ENCODE measurements around the gene CSNK1G3. TPM values are rescaled to one million over a fixed set of nuclear protein-coding genes. Genes with fewer than 3 reads are reported as not detected.
"Not testable (repeated sequence)": the region's sequence is repeated elsewhere in the genome, so short reads cannot be mapped to it uniquely, and the experiment has no call there.

CSNK1G3 gene
- total RNA-seq (10 to 100 TPM; 87.2 to 92.3 TPM), total RNA-seq (43.4 to 139 (median 87.7) reads per million in 172 experiments)
- 15.4 TPM for polyA plus RNA-seq (2013, experiment 1 of 2)
- polyA plus RNA-seq (2013, experiment 2 of 2) = 18.0 TPM

DNA sequence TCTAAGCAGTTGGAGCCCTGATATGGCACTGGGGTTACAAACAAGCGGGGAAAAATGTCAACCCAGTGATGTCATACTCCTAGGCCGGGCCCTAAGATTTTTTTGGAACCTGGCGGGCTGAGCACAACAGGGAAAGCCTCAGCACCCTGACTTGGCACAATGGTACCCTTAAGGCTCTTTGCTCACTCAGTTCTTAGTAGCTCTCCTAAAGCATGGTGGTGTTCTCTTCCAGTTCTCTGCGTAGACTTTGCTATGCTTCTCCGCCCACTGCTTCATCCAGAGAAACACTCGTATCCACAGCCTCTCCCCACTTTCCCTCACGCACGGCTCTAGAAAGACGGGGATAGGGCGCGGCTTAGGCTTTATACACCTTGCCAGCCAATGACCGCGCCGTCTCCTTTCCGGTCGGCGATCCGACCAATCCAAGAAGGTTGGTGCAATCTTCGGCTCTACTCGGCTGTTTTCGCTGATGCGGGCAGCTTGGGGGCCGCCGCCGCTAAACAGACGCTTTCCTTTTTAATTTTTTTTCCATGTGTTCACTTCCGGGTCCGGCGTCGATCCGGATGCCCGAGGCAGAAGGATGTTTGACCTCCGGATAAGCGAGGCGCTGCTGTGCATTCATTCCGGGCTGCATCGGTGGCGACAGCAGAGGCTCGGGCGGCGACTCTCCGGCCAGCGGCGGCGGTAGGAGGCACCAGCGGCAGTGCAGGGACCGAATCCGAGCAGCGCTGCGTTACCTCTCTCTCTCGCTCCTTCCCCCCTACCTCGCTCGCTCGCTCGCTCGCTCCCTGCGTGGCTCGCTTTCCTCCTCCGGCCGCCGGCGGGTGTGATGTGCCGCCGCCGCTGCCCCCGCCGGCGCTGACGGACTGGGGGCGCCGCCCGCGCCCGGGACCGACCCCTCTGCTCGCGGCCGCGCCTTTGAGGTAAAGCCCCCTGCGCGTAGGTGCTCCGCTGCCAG, at the start of gene CSNK1G3:
CSNK1G3 (plus strand) TSS at position 530 of the 958 bp plus-strand sequence. CDS start 33,487 bp downstream, outside the sequence.
- peaks cover 10% of the 10 kb centered on the region for H3K4me1 ChIP-seq (ENCODE audit: insufficient read depth, low read length)
- Mint-ChIP-seq H3K4me3 (peak within 1 kb of the TSS; percentile 96), H3K27ac (peak within 1 kb of the TSS; percentile 95), H3K4me1 (ENCODE audit: low read depth) (peaks cover 45% of the 10 kb centered on the region), H3K36me3 (ENCODE audit: low read depth) (peaks cover 6% of the 10 kb centered on the region), H3K27me3 (no peaks in the 10 kb centered on the region), H3K9me3 (no peaks in the 10 kb centered on the region)
- DNase-seq (peak; percentile 77 to 97 (median 85)), ATAC-seq (ENCODE audit: poor library complexity) (peak; percentile 85)
- no peaks in the 10 kb centered on the region for H3K9me3 ChIP-seq (ENCODE audit: control insufficient read depth in 1 of 2, insufficient read depth in 1 of 2, low read length in 2 of 2)
- intact Hi-C loops (cut with DNase I, micrococcal nuclease) = loop anchor here (1.0 to 5.0 kb wide), 3 partner anchors 37 to 740 kb away; no protein-coding TSS in a partner anchor
- POLR2A ChIA-PET = interaction anchor here (0.6 to 6.4 kb wide), 11 partner anchors 9 to 737 kb away, joined by 3 to 181 read pairs (median 3); partner anchors contain the start of genes CEP120 and SNX2
- H3K27me3 ChIP-seq (ENCODE audit: control insufficient read depth in 1 of 2, insufficient read depth in 2 of 2, low read length in 2 of 2) = no peaks in the 10 kb centered on the region
- peak within 1 kb of the TSS; percentile 63 to 66 for H3K27ac ChIP-seq (ENCODE audit: low read depth in 1 of 2, low read length in 2 of 2)
- TF ChIP-seq, protein P1, sequence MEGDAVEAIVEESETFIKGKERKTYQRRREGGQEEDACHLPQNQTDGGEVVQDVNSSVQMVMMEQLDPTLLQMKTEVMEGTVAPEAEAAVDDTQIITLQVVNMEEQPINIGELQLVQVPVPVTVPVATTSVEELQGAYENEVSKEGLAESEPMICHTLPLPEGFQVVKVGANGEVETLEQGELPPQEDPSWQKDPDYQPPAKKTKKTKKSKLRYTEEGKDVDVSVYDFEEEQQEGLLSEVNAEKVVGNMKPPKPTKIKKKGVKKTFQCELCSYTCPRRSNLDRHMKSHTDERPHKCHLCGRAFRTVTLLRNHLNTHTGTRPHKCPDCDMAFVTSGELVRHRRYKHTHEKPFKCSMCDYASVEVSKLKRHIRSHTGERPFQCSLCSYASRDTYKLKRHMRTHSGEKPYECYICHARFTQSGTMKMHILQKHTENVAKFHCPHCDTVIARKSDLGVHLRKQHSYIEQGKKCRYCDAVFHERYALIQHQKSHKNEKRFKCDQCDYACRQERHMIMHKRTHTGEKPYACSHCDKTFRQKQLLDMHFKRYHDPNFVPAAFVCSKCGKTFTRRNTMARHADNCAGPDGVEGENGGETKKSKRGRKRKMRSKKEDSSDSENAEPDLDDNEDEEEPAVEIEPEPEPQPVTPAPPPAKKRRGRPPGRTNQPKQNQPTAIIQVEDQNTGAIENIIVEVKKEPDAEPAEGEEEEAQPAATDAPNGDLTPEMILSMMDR (IDR thresholded peaks at IDR 0.05) = no peak
- H3K36me3 ChIP-seq (ENCODE audit: insufficient read depth, low read length) = no peaks in the 10 kb centered on the region
- H3K4me3 ChIP-seq (ENCODE audit: low read length) = peak within 1 kb of the TSS; percentile 83
- CTCF ChIA-PET = interaction anchor here (3.5 kb wide), 1 partner anchor 89 kb away, joined by 29 read pairs; the partner anchor contains the start of gene CEP120

DNA sequence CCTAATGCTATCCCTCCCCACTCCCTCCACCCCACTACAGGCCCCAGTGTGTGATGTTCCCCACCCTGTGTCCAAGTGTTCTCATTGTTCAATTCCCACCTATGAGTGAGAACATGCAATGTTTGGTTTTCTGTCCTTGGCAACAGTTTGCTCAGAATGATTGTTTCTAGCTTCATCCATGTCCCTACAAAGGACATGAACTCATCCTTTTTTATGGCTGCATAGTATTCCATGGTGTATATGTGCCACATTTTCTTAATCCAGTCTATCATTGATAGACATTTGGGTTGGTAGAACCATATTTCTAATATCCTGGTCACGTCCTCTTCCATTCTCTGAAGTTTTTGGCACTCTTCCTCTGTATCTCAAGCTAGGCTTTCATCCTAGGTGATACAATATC, 45.1 kb upstream of the CSNK1G3 start:
- H3K27me3 ChIP-seq (ENCODE audit: control insufficient read depth in 1 of 2, insufficient read depth in 2 of 2, low read length in 2 of 2); DNase-seq; H3K9me3 Mint-ChIP-seq; H3K4me3 Mint-ChIP-seq; H3K36me3 ChIP-seq (ENCODE audit: insufficient read depth, low read length); intact Hi-C loops (cut with DNase I, micrococcal nuclease); H3K4me3 ChIP-seq (ENCODE audit: low read length); H3K4me1 ChIP-seq (ENCODE audit: insufficient read depth, low read length); ATAC-seq (ENCODE audit: poor library complexity); H3K4me1 Mint-ChIP-seq (ENCODE audit: low read depth); H3K27ac ChIP-seq (ENCODE audit: low read depth in 1 of 2, low read length in 2 of 2); H3K36me3 Mint-ChIP-seq (ENCODE audit: low read depth); H3K27ac Mint-ChIP-seq; H3K9me3 ChIP-seq (ENCODE audit: control insufficient read depth in 1 of 2, insufficient read depth in 1 of 2, low read length in 2 of 2): not testable (repeated sequence)
- H3K27me3 Mint-ChIP-seq = peaks cover 27% of the 10 kb centered on the region
- ChIA-PET CTCF (interaction anchor here (1.2 kb wide), 1 partner anchor 44 kb away, joined by 3 read pairs; the partner anchor contains the start of gene CEP120), POLR2A (interaction anchor here (0.9 kb wide), 1 partner anchor 22 kb away, joined by 4 read pairs; no protein-coding TSS in a partner anchor)

DNA sequence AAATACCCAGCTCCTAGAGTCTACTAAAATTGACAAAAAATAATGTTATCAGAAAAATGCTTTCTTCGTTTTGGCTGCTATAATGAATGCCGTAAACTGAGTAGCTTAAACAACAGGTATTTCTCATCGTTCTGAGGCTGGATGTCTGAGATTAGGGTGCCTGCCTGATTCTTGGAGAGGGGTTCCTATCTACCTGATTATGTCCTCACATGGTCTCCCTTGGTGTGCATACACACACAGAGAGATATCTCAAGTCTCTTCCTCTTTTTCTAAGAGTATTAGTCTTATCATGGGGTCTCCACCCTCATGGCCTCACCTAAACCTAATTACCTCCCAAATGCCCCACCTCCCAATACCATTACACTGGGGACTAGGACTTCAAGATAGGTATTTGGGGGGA, 40.6 kb upstream of the CSNK1G3 start:
- TF ChIP-seq, protein P1 (IDR thresholded peaks at IDR 0.05) = no peak
- ATAC-seq (ENCODE audit: poor library complexity) (no peak), DNase-seq (no peak)
- Mint-ChIP-seq H3K4me3 (no peak overlapping the region), H3K36me3 (ENCODE audit: low read depth) (no peaks in the 10 kb centered on the region), H3K4me1 (ENCODE audit: low read depth) (no peaks in the 10 kb centered on the region), H3K9me3 (no peaks in the 10 kb centered on the region), H3K27me3 (peaks cover 37% of the 10 kb centered on the region), H3K27ac (no peak overlapping the region)
- H3K4me3 ChIP-seq (ENCODE audit: low read length) = no peak overlapping the region
- H3K36me3 ChIP-seq (ENCODE audit: insufficient read depth, low read length) = no peaks in the 10 kb centered on the region
- ChIA-PET CTCF (no interaction called here), POLR2A (no interaction called here)
- no peaks in the 10 kb centered on the region for H3K9me3 ChIP-seq (ENCODE audit: control insufficient read depth in 1 of 2, insufficient read depth in 1 of 2, low read length in 2 of 2)
- H3K4me1 ChIP-seq (ENCODE audit: insufficient read depth, low read length) = no peaks in the 10 kb centered on the region
- no peak overlapping the region for H3K27ac ChIP-seq (ENCODE audit: low read depth in 1 of 2, low read length in 2 of 2)
- intact Hi-C loops (cut with DNase I, micrococcal nuclease) = no loop called here
- H3K27me3 ChIP-seq (ENCODE audit: control insufficient read depth in 1 of 2, insufficient read depth in 2 of 2, low read length in 2 of 2) = no peaks in the 10 kb centered on the region

All from CD4-positive, alpha-beta T cell (primary cell).